Stimulated activated naive CD8-positive, alpha-beta T cell treated with anti-CD3 and anti-CD28 coated beads, Interleukin-15, amount 100 ng/mL, for 72 hours (primary cell): ENCODE measurements around the gene ARID5B.

Source experiments
- ATAC-seq: fragments of 150-1000 bp; cut with Tn5 transposase; 2 replicates; pipeline ENCODE4 v1.10.0; 2021; ENCODE audit warnings: mild to moderate bottlenecking, moderate library complexity
- DNase-seq, 2 donors: peaks; one replicate each; pipeline ENCODE4 v3.0.0; 2021 to 2022
- H3K27ac Mint-ChIP-seq, 2 donors: one replicate each; pipeline ENCODE4 v1.8.0; 2022; ENCODE audit warnings: mild to moderate bottlenecking in 2 of 2, mixed read lengths in 2 of 2, moderate library complexity in 2 of 2
- H3K27me3 Mint-ChIP-seq: one replicate; pipeline ENCODE4 v1.8.0; 2022; ENCODE audit warnings: mixed read lengths
- H3K4me1 Mint-ChIP-seq: one replicate; pipeline ENCODE4 v1.8.0; 2022; ENCODE audit warnings: mild to moderate bottlenecking, mixed read lengths
- H3K4me3 Mint-ChIP-seq, 2 donors: one replicate each; pipeline ENCODE4 v1.8.0; 2022; ENCODE audit warnings: mild to moderate bottlenecking in 2 of 2, mixed read lengths in 2 of 2, moderate library complexity in 1 of 2
- H3K9me3 Mint-ChIP-seq, 2 donors: one replicate each; pipeline ENCODE4 v1.8.0; 2022; ENCODE audit warnings: mixed read lengths in 2 of 2

The ARID5B gene

GRCh38 chr10:62008196-62008595 lies 106.7 kb downstream of the ARID5B start:
- H3K27me3 Mint-ChIP-seq: no peaks in the 10 kb centered on the region
- no peak overlapping the region for H3K4me3 Mint-ChIP-seq
- no peak for ATAC-seq
- H3K4me1 Mint-ChIP-seq: peaks cover 41% of the 10 kb centered on the region
- H3K27ac Mint-ChIP-seq: no peak overlapping the region
- no peak for DNase-seq
- H3K9me3 Mint-ChIP-seq: no peaks in the 10 kb centered on the region

GRCh38 chr10:62008946-62009345 lies 107.4 kb downstream of the ARID5B start:
- ATAC-seq (no peak), DNase-seq (no peak)
- H3K4me3 Mint-ChIP-seq: no peak overlapping the region
- H3K27me3 Mint-ChIP-seq: no peaks in the 10 kb centered on the region
- H3K9me3 Mint-ChIP-seq: no peaks in the 10 kb centered on the region
- H3K27ac Mint-ChIP-seq: peak overlapping the region in 1 of 2 donors; percentile 42
- H3K4me1 Mint-ChIP-seq: peaks cover 38% of the 10 kb centered on the region

GRCh38 chr10:62010366-62010765 lies 108.9 kb downstream of the ARID5B start:
- no peaks in the 10 kb centered on the region for H3K27me3 Mint-ChIP-seq
- ATAC-seq (no peak), DNase-seq (no peak)
- H3K9me3 Mint-ChIP-seq: no peaks in the 10 kb centered on the region
- no peak overlapping the region for H3K4me3 Mint-ChIP-seq
- H3K27ac Mint-ChIP-seq: no peak overlapping the region
- peaks cover 25% of the 10 kb centered on the region for H3K4me1 Mint-ChIP-seq

GRCh38 chr10:62011558-62011957 lies 110.1 kb downstream of the ARID5B start:
- ATAC-seq: no peak
- Mint-ChIP-seq H3K4me1 (peaks cover 13% of the 10 kb centered on the region), H3K4me3 (no peak overlapping the region), H3K27ac (no peak overlapping the region), H3K9me3 (no peaks in the 10 kb centered on the region), H3K27me3 (no peaks in the 10 kb centered on the region)
- DNase-seq: no peak

GRCh38 chr10:62012318-62012717 lies 110.8 kb downstream of the ARID5B start:
- H3K27ac Mint-ChIP-seq: no peak overlapping the region
- DNase-seq (no peak), ATAC-seq (no peak)
- no peak overlapping the region for H3K4me3 Mint-ChIP-seq
- H3K9me3 Mint-ChIP-seq: no peaks in the 10 kb centered on the region
- H3K4me1 Mint-ChIP-seq: peaks cover 13% of the 10 kb centered on the region
- no peaks in the 10 kb centered on the region for H3K27me3 Mint-ChIP-seq

GRCh38 chr10:62014510-62014909 lies 113.0 kb downstream of the ARID5B start:
- Mint-ChIP-seq H3K27ac (no peak overlapping the region), H3K4me1 (peaks cover 25% of the 10 kb centered on the region), H3K27me3 (no peaks in the 10 kb centered on the region), H3K9me3 (no peaks in the 10 kb centered on the region), H3K4me3 (no peak overlapping the region)
- DNase-seq: no peak
- ATAC-seq: no peak

GRCh38 chr10:62015994-62016393 lies 114.5 kb downstream of the ARID5B start:
- H3K27me3 Mint-ChIP-seq: no peaks in the 10 kb centered on the region
- no peak overlapping the region for H3K27ac Mint-ChIP-seq
- H3K9me3 Mint-ChIP-seq: no peaks in the 10 kb centered on the region
- DNase-seq (no peak), ATAC-seq (no peak)
- H3K4me1 Mint-ChIP-seq: peaks cover 36% of the 10 kb centered on the region
- no peak overlapping the region for H3K4me3 Mint-ChIP-seq

- no peak for DNase-seq
- Mint-ChIP-seq H3K27me3 (no peaks in the 10 kb centered on the region), H3K4me1 (peaks cover 36% of the 10 kb centered on the region), H3K4me3 (no peak overlapping the region), H3K9me3 (no peaks in the 10 kb centered on the region), H3K27ac (no peak overlapping the region)
- ATAC-seq: no peak
Measured at GRCh38 chr10:62016623-62017490, 115.4 kb downstream of the ARID5B start.

- DNase-seq (no peak), ATAC-seq (no peak)
- H3K4me1 Mint-ChIP-seq: peaks cover 43% of the 10 kb centered on the region
- no peaks in the 10 kb centered on the region for H3K27me3 Mint-ChIP-seq
- no peaks in the 10 kb centered on the region for H3K9me3 Mint-ChIP-seq
- H3K4me3 Mint-ChIP-seq: no peak overlapping the region
- peak overlapping the region in 1 of 2 donors; percentile 19 for H3K27ac Mint-ChIP-seq
Measured at GRCh38 chr10:62017491-62017870, 116.0 kb downstream of the ARID5B start.

GRCh38 chr10:62018131-62018911 lies 116.8 kb downstream of the ARID5B start:
- peaks cover 48% of the 10 kb centered on the region for H3K4me1 Mint-ChIP-seq
- H3K9me3 Mint-ChIP-seq: peaks cover 0 to 2% of the 10 kb centered on the region in 2 donors
- DNase-seq: no peak
- H3K4me3 Mint-ChIP-seq: peak overlapping the region in 1 of 2 donors; percentile 52
- H3K27ac Mint-ChIP-seq: peak overlapping the region; percentile 54
- H3K27me3 Mint-ChIP-seq: no peaks in the 10 kb centered on the region
- ATAC-seq: no peak

- no peaks in the 10 kb centered on the region for H3K27me3 Mint-ChIP-seq
- H3K4me1 Mint-ChIP-seq: peaks cover 48% of the 10 kb centered on the region
- peak overlapping the region; percentile 48 to 92 for H3K27ac Mint-ChIP-seq
- peaks cover 0 to 3% of the 10 kb centered on the region in 2 donors for H3K9me3 Mint-ChIP-seq
- no peak for ATAC-seq
- peak overlapping the region in 1 of 2 donors; percentile 52 for H3K4me3 Mint-ChIP-seq
- DNase-seq: no peak
Measured at GRCh38 chr10:62019013-62019684, 117.7 kb downstream of the ARID5B start.

- ATAC-seq (no peak), DNase-seq (no peak)
- H3K27me3 Mint-ChIP-seq: no peaks in the 10 kb centered on the region
- peak overlapping the region in 1 of 2 donors; percentile 65 for H3K4me3 Mint-ChIP-seq
- peak overlapping the region; percentile 59 to 92 for H3K27ac Mint-ChIP-seq
- H3K9me3 Mint-ChIP-seq: peaks cover 0 to 3% of the 10 kb centered on the region in 2 donors
- peaks cover 48% of the 10 kb centered on the region for H3K4me1 Mint-ChIP-seq
Measured at GRCh38 chr10:62019685-62020359, 118.3 kb downstream of the ARID5B start.

GRCh38 chr10:62021128-62021665 lies 119.7 kb downstream of the ARID5B start:
- Mint-ChIP-seq H3K4me3 (no peak overlapping the region), H3K27me3 (no peaks in the 10 kb centered on the region), H3K4me1 (peaks cover 57% of the 10 kb centered on the region), H3K9me3 (peaks cover 0 to 3% of the 10 kb centered on the region in 2 donors), H3K27ac (no peak overlapping the region)
- ATAC-seq (no peak), DNase-seq (no peak)

GRCh38 chr10:62021978-62022802 lies 120.7 kb downstream of the ARID5B start:
- no peak overlapping the region for H3K4me3 Mint-ChIP-seq
- peaks cover 0 to 3% of the 10 kb centered on the region in 2 donors for H3K9me3 Mint-ChIP-seq
- no peak for ATAC-seq
- H3K27me3 Mint-ChIP-seq: no peaks in the 10 kb centered on the region
- peaks cover 66% of the 10 kb centered on the region for H3K4me1 Mint-ChIP-seq
- no peak overlapping the region for H3K27ac Mint-ChIP-seq
- no peak for DNase-seq
